ENCODE data around the gene EPN3. TPM values are rescaled to one million over a fixed set of nuclear protein-coding genes. Genes with fewer than 3 reads are reported as not detected.
A peak's percentile ranks its signal among the peaks of the same experiment; 100 is the strongest.

The EPN3 gene
- total RNA-seq, 2 donors from 2014 or later: not detected

DNA sequence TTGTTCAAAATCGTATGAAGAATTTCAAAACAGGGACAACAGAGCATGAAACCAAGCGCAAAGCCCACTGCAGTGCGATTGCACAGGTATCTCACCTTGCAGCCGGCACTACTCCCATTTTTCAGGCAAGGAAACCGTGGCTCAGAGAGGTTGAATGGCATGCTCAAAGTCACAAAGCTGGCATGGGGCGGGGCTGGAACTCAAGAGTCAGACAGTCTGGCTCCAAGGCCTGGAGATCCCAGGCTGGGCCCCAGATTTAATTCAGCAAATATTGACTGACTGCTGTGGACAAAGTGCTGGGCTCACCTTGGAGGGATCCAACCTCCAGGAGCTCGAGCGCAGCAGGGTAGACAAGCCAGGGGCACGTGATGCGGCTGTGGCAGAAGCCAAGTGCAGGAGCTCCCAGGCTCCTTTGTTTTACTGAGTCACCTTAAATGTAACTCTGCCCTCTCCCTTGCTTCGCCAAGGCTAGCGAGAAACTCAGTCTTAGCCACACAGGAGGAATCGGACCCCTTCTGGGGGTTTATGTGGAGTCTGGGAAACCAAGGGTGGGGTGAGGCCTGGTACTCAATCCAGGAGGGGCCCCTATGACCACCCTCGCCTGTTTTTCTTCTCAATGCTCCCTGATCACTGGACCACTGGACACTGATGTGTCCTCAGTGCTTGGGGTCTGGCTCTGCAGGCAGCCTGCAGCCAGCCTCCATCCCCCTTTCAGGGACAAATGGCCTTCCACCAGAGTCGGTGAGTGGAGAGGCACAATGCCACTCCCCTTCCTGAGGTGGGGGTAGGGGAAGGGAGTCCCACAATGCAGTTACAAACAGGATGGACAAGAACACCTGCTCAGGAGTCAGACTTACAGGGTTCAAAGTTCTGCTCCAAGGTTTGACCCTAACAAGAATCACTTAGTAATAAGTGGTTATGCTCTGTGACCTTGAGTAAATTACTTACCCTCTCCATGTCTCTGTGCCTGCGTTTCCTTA lies 10.6 kb downstream of the EPN3 start:
- no peak for DNase-seq (ENCODE audit: low spot score)
- intact Hi-C loops (cut with DNase I): loop anchor here in 1 of 2 donors (5.0 kb wide), 2 partner anchors 144 to 159 kb away; no protein-coding TSS in a partner anchor

DNA sequence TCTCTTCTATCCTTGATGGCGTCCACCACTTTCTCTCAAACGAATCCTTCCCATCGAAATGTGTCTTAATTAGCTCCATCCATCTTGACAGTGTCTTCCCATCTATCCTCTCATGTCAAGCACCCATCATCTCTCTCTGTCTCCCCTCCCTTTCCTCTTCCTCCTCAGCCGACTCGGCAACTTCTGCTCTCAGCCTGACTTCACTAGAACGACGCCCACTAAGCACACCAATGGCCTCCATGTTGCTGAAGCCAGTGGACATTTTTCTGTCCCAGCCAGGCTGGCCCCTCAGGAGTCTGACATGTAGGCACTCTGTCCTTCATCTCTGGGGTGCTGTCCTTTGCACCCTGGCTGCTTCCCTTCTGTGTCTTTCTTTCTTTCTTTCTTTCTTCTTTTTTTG lies 12.0 kb downstream of the EPN3 start:
- no peak for DNase-seq (ENCODE audit: low spot score)
- intact Hi-C loops (cut with DNase I): loop anchor here in 1 of 2 donors (5.0 kb wide), 2 partner anchors 143 to 158 kb away; no protein-coding TSS in a partner anchor

DNA sequence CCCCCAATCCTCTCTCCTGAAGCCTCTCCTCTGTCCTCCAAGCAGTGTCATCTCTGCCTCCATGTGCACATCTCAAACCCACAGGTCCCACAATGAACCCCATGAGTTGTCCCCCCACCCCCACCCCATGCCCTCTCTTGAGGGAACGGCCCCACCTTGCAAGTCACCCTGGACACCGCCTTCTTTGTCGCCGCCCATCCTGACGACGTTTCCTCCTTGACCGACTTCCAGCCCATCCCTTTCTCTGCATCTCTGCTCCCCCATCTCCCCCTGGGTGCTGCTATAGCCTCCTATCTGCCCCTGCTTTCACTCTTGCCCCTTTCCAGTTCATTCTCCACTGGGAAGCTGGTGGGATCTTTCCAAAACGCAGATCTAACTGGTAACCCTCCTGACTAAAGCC lies 12.8 kb downstream of the EPN3 start:
- intact Hi-C loops (cut with DNase I): loop anchor here in 1 of 2 donors (5.0 kb wide), 2 partner anchors 63 to 152 kb away; no protein-coding TSS in a partner anchor
- peak; percentile 68 for DNase-seq (ENCODE audit: low spot score)

DNA sequence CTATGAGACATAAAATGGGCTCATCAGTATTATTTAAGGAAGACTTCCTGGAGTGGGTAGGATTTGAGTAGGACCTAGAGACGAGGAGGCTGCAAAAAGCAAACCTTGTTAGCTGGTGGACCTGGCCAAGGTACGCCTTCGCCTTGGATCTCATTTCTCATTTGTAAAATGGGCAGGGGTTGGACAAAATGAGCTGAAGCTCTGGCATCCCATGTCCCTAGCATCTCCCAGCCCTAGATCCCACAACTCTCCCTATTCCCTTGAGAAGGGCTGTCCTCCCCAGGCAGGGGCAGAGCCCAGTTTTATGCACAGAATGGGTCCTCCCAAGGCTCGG lies 14.1 kb downstream of the EPN3 start:
- no peak for DNase-seq (ENCODE audit: low spot score)
- intact Hi-C loops (cut with DNase I): loop anchor here in 1 of 2 donors (2.0 to 5.0 kb wide), 4 partner anchors 64 to 296 kb away; no protein-coding TSS in a partner anchor

DNA sequence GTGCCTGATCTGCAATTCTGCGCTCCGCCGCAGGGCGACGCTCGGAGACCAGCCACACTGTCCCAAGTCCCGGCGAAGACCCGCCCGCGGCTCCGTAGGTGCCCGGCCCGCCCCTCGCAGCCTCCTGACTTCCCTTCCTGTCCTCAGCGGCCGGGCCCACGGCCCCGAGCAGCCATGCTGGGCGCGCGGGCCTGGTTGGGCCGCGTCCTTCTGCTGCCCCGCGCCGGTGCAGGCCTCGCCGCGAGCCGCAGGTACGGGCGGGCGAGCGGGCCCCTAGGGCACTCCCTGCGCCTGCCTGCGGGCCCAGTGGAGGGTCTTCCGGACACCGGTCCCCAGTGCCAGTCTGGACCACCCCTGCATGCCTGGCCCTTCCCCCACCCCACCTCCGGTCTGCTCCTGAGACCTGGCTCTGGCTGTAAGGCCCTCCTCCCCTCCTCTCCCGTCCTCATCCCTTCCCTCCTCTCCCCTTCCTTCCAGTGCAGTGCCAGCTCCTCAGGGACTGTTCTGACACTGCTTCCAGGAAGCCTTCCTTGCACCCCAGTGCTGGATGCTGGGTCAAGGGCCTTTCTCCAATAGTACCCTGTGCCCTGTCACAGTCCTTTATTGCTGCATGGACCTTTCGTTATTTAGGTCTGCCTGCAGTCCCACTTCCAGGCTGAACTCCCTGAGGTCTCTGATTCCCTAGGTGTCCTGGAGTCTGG lies 14.7 kb downstream of the EPN3 start, which contains the start of gene SPATA20:
Gene SPATA20, plus strand, starts transcription at position 140 of the 701 bp plus-strand sequence. Its CDS starts 35 bp downstream, at position 175.
- intact Hi-C loops (cut with DNase I): loop anchor here in 1 of 2 donors (2.0 to 5.0 kb wide), 4 partner anchors 65 to 296 kb away; no protein-coding TSS in a partner anchor
- peak; percentile 97 for DNase-seq (ENCODE audit: low spot score)

DNA sequence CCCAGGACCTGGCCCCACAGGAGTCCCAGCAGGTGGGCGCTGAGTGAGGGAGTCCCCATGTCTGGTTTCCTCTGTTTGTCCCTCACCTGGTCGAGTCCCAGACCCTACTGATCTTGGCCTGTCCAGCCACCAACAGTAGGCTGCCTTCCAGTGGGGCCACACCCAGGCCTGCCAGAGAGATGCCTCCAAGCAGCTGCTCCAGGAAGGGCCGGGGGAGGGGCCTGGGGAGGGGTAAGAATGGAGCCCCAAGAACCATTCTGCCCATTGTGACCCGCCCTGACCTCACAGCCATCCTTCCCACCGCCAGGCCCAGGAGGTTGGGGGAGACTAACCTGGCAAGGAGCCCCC lies 15.2 kb downstream of the EPN3 start:
- intact Hi-C loops (cut with DNase I): loop anchor here (2.0 to 5.0 kb wide), 4 partner anchors 65 to 295 kb away; no protein-coding TSS in a partner anchor
- no peak for DNase-seq (ENCODE audit: low spot score)

DNA sequence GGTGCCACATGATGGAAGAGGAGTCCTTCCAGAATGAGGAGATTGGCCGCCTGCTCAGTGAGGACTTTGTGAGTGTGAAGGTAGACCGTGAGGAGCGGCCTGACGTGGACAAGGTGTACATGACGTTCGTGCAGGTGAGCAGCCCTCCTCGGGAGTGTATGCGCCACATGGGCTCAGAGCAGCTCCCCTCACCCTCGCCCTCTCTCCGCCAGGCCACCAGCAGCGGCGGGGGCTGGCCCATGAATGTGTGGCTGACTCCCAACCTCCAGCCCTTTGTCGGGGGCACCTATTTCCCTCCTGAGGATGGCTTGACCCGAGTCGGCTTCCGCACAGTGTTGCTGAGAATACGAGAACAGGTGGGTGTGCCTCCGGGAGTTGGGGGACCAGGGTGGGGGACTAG lies 16.3 kb downstream of the EPN3 start:
- intact Hi-C loops (cut with DNase I): loop anchor here (2.0 to 5.0 kb wide), 3 partner anchors 67 to 294 kb away; no protein-coding TSS in a partner anchor
- DNase-seq (ENCODE audit: low spot score): no peak

DNA sequence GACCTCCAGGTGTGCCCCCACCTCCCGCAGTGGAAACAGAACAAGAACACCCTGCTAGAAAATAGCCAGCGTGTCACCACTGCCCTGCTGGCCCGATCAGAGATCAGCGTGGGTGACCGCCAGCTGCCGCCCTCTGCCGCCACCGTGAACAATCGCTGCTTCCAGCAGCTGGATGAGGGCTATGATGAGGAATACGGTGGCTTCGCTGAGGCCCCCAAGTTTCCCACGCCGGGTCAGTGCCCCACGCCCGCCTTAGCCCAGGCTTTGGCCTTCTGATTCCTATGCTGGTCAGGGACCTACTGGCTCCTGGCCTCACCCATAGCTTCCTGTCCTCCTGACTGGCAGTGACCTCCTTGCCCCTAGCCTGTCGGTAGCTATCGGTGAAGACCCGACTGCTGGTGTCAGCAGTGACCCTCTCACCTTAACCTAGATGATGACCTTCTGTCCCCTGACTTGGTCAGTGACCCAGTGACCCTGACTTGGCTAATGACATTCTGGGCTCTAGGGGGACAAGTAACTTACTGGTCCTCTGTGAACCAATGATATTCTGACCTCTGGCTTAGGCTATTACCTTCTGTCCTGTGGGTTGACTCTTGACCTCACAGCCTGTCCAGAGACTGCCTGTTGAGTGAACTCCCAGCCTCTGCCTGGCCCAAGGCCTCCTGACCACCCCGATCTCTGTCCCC lies 16.9 kb downstream of the EPN3 start:
- intact Hi-C loops (cut with DNase I): loop anchor here (2.0 to 5.0 kb wide), 3 partner anchors 67 to 293 kb away; no protein-coding TSS in a partner anchor
- DNase-seq (ENCODE audit: low spot score): no peak

DNA sequence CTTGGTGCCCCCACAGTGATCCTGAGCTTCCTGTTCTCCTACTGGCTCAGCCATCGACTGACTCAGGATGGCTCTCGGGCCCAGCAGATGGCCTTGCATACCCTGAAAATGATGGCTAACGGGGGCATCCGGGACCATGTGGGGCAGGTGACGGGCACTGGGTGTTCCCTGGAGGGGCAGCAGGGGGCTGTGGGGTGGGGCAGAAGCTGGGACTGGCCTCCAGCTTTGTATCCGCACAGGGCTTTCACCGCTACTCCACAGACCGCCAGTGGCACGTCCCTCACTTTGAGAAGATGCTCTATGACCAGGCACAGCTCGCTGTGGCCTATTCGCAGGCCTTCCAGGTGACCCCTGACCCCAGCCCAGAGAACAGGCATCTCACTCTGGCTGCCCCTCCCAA lies 17.4 kb downstream of the EPN3 start:
- intact Hi-C loops (cut with DNase I): loop anchor here (2.0 to 5.0 kb wide), 5 partner anchors 68 to 293 kb away; no protein-coding TSS in a partner anchor
- DNase-seq (ENCODE audit: low spot score): no peak

DNA sequence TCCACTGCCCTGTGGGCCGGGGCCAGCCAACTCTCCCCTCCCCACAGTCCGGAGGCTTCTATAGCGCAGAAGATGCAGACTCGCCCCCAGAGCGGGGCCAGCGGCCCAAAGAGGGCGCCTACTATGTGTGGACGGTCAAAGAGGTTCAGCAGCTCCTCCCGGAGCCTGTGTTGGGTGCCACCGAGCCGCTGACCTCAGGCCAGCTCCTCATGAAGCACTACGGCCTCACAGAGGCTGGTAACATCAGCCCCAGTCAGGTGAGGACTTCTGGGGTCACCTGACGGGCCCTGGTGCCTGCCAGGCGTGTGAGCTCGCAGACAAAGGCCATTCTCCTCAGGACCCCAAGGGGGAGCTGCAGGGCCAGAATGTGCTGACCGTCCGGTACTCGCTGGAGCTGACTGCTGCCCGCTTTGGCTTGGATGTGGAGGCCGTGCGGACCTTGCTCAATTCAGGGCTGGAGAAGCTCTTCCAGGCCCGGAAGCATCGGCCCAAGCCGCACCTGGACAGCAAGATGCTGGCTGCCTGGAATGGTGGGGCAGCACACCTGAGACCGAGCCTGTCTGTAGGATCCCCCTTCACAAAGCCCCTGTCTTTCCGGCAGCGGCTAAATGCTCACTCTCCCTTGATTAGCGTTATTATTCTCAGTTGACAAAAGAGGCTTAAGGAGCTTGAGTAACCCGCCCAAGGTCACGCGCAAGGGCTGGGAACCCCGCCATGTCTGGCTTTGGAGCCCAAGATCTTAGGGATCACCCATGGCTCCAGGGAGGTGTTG lies 18.3 kb downstream of the EPN3 start:
- peak; percentile 95 for DNase-seq (ENCODE audit: low spot score)
- intact Hi-C loops (cut with DNase I): loop anchor here (1.0 to 5.0 kb wide), 3 partner anchors 76 to 147 kb away; no protein-coding TSS in a partner anchor

DNA sequence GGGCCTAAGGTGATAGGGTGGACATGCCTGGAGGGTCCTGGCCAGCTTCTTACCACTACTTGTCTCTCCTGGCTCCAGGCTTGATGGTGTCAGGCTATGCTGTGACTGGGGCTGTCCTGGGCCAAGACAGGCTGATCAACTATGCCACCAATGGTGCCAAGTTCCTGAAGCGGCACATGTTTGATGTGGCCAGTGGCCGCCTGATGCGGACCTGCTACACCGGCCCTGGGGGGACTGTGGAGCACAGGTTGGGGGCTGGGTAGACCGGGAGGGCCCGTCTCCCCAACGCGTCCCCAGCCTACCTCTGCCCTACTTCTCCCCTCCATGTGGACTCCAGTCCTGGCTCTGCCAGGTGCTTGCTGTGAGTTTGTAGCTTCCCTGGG lies 18.9 kb downstream of the EPN3 start:
- intact Hi-C loops (cut with DNase I): loop anchor here (1.0 to 5.0 kb wide), 3 partner anchors 76 to 147 kb away; no protein-coding TSS in a partner anchor
- DNase-seq (ENCODE audit: low spot score): peak; percentile 62

DNA sequence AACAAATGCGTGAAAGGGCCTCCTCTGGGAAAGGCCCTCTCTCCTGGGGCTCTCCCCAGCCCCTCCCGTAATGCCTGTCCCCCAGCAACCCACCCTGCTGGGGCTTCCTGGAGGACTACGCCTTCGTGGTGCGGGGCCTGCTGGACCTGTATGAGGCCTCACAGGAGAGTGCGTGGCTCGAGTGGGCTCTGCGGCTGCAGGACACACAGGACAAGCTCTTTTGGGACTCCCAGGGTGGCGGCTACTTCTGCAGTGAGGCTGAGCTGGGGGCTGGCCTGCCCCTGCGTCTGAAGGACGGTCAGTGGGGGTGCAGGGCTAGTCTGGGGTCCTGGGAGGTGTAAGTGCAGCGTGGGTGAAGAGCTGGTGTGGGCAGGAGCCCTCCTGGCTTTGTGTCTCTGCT lies 19.3 kb downstream of the EPN3 start:
- no peak for DNase-seq (ENCODE audit: low spot score)
- intact Hi-C loops (cut with DNase I): loop anchor here (1.0 to 5.0 kb wide), 3 partner anchors 75 to 146 kb away; no protein-coding TSS in a partner anchor

DNA sequence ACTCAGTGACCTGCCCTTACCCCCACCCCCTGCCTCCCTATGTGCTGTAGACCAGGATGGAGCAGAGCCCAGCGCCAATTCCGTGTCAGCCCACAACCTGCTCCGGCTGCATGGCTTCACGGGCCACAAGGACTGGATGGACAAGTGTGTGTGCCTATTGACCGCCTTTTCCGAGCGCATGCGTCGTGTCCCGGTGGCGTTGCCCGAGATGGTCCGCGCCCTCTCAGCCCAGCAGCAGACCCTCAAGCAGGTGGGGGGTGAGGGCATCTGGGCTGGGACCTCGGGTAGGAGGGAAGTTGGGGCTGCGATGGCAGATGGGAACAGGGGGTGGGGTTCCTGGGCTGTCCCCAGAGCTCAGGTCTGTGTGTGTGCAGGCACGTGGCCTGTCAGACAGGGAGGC lies 21.7 kb downstream of the EPN3 start:
- intact Hi-C loops (cut with DNase I): loop anchor here in 1 of 2 donors (5.0 kb wide), 2 partner anchors 73 to 128 kb away; no protein-coding TSS in a partner anchor
- DNase-seq (ENCODE audit: low spot score): no peak

DNA sequence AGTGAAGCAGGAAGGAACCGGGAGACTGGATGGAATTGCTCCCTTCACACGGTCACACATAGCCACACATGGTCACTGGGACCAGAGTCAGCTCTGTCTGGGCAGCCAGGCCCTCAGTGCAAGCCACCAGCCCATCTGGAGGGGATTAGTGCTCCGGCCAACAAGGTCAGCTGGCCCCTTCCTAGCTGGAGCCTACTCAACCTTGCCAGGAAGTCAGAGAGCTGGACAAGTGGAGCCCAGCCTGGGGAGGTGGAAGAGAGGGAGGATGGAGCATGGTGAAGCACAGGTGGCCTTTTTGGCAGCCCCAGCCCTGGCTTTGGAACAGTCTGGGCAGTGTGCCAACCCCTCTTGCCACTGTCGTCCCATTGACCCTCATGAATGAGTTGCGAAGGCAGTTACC lies 24.3 kb downstream of the EPN3 start:
- intact Hi-C loops (cut with DNase I): no loop called here
- DNase-seq (ENCODE audit: low spot score): no peak

DNA sequence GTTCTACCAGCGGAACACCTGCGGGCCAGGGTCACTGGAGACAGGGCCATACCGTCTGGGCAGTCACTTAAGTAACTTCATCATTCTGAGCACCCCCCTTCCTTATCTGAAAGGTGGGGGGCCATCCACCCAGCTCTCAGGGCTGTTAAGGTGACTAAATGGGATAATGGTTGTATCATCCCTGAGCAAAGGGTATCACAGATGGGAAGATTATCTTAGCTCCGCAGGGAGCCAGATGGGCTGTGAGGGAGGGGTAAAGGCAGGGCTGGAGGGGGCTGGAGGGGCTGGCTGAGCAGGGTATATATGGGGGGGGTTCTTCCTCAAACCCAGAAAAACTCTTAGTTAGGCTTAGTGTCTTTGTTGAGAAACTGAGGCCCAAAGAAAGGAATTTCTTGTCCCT lies 25.1 kb downstream of the EPN3 start:
- intact Hi-C loops (cut with DNase I): no loop called here
- DNase-seq (ENCODE audit: low spot score): no peak

DNA sequence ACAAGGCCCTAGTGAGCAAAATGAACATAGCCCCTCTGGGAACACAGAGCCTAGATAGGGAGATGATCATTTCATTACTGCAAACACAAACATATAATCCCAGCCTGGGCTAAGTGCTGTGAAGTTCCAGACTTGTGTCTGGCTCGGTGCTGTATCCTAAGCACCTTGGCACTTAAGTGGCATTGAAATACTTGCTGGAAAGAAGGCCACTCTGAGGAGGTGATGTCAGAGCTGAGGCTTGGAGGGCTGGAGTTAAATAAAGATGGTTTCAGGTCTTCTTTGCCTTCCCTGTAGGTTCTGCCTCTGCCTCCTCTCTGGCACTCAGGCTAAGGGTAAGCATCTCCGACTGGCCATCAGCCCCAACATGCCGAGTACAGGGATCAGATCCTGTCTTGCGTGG lies 25.6 kb downstream of the EPN3 start:
- no peak for DNase-seq (ENCODE audit: low spot score)

DNA sequence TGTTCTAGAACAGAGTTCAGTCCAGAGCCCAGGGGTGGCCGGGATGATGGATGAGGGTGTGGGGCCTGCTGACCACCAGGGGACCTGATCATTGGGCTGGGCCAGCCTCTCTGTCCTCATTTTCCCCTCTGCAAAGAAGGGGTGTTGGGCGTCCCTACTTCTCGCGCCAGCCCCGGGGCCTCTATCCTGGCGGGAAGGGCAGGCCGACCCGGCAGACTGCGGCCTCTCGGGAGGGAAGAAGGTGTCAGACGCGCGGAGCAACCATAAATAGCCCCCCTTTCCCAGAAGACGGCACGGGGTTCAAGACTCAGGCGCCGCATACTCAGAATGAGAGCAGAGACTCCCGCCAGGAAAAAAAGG lies 26.0 kb downstream of the EPN3 start:
- intact Hi-C loops (cut with DNase I): no loop called here

More for the DNA sequence above, 25.6 kb downstream of the EPN3 start:
- intact Hi-C loops (cut with DNase I): no loop called here

DNA sequence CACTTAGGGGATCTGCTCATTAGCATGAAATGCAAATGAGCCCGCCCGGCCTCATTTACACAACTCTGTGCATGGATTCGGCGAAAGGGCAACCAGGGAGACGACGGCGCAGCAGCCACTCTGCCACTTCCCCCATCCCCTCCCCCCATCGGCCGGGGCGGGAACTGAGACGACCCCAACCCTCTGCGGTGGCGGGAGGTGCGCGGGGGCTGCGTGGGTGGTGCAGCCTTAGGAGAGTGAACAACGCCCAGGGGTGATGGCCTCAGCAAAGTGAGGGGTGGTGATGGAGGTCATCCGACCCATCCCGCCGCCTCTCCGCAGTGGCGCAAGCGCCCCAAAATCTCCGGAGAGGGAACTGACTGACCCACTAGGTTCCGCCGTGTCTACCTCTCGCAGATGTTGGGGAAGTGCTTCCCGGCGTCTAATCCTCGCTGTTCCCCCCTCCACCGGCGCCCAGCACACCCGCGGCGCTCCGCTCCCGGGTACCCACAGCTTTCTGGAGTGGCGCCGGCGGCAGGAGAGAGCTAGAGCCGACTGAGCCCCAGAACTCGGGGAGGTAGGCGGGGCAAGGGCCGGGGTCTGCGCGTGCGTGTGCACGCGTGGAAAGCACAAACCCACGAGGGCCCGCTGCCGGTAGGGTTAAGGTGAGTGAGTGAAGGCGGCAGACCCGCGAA lies 26.5 kb downstream of the EPN3 start:
- intact Hi-C loops (cut with DNase I): no loop called here
- no peak for DNase-seq (ENCODE audit: low spot score)

More for the DNA sequence above, 26.0 kb downstream of the EPN3 start:
- DNase-seq (ENCODE audit: low spot score): peak; percentile 79

Data from posterior vena cava (tissue), 2 donors.